Measurements from ENCODE around the gene SLC2A4RG. TPM values are rescaled to one million over a fixed set of nuclear protein-coding genes. Genes with fewer than 3 reads are reported as not detected.
"Not testable (repeated sequence)": the region's sequence is repeated elsewhere in the genome, so short reads cannot be mapped to it uniquely, and the experiment has no call there.

Gene SLC2A4RG
- total RNA-seq, 1 donor from 2014 or later = 62.0 TPM

DNA sequence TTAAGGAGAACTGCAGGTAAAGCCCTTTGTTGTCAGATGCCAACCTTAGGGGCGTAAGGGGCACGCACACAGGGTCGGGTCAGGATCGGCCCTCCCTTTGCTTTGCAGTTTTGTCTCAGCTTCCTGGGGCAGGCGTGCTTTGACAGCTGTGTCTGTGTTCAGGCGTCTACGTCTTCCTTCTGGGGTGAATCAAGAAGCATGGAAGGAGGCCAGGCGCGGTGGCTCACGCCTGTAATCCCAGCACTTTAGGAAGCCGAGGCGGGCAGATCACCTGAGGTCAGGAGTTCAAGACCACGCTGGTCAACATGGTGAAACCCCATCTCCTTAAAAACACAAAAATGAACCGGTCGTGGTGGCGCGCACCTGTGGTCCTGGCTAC lies 30.4 kb upstream of the SLC2A4RG start:
- no peak for DNase-seq (ENCODE audit: low spot score)

DNA sequence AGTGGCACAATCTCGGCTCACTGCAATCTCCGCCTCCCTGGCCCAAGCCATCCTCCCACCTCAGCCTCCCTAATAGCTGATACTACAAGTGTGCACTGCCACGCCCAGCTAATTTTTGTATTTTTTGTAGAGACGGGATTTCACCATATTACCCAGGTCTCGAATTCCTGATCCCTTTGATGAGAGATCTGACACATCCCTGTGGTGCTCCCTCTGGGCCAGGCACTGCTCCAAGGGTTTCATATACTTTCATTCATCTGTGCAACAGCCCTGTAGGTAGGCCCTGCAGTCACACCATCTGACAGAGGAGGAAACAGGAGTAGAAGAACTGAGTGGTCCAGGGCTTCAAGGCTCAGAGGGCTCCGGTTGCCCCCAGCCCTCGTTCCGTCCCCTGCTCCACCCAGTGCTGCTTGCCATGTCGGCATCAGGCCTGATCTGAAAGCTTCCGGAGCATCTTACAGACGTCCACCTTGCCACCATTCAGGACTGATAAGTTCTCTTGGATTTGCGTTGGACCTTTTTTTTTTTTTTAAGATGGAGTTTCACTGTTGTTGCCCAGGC lies 28.4 kb upstream of the SLC2A4RG start:
- DNase-seq (ENCODE audit: low spot score) = no peak

DNA sequence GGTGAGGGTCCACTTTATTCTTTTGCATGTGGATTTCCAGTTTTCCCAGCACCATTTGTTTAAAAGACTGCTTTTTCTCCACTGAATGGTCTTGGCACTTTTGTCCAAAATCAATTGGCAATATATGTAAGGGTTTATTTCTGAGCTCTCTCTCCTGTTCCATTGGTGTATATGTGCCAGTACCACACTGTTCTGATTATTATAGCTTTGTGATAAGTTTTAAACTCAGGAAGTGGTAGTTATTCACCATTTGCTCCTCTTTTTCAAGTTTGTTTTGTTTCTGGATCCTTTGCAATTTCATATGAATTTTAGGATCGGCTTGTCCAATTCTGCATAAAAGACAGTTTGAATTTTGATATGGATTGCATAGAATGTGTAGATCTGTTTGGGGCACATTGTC lies 27.4 kb upstream of the SLC2A4RG start:
- DNase-seq (ENCODE audit: low spot score) = no peak

DNA sequence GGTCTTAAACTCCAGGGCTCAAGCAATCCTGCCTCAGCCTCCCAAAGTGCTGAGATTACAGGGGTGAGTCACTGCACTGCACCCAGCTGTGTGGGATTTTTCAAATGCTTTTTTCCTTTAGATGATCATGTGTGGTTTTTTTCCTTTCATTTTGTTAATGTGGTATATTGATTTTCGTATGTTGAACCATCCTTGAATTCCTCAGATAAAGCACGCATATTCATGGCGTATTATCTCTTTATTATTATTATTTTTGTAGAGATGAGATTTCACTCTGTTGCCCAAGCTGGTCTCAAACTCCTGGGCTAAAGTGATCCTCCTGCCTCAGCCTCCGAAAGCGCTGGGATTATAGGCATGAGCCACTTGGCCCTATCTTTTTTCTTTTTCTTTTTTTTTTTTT lies 24.7 kb upstream of the SLC2A4RG start:
- DNase-seq (ENCODE audit: low spot score) = no peak

DNA sequence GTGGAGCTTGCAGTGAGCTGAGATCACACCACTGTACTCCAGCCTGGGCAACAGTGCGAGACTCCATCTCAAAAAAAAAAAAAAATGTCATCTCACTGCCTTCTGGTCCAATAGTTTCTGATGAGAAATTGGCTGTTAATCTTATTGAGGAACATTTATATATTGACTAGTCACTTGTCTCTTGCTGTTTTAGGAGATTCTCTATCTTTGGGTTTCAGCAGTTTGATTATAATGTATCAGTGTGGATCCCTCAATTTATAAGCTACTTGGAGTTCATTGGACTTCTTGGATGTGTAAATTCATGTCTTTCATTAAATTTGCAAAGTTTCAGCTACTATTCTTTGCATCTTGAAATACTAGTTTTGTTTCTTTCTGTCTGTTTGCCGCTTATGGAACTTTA lies 20.6 kb upstream of the SLC2A4RG start:
- DNase-seq (ENCODE audit: low spot score) = no peak

DNA sequence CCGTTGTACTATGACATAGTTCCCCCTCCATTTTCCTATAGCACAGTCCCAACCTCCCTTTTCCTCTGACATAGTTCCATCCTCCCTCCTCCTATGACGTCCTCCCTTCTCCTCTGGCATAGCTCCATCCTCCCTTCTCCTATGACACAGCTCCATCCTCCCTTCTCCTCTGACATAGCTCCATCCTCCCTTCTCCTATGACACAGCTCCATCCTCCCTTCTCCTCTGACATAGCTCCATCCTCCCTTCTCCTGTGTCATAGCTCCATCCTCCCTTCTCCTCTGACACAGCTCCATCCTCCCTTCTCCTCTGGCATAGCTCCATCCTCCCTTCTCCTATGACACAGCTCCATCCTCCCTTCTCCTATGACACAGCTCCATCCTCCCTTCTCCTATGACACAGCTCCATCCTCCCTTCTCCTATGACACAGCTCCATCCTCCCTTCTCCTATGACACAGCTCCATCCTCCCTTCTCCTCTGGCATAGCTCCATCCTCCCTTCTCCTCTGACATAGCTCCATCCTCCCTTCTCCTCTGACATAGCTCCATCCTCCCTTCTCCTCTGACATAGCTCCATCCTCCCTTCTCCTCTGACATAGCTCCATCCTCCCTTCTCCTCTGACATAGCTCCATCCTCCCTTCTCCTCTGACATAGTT lies 16.5 kb upstream of the SLC2A4RG start:
- DNase-seq (ENCODE audit: low spot score) = not testable (repeated sequence)

DNA sequence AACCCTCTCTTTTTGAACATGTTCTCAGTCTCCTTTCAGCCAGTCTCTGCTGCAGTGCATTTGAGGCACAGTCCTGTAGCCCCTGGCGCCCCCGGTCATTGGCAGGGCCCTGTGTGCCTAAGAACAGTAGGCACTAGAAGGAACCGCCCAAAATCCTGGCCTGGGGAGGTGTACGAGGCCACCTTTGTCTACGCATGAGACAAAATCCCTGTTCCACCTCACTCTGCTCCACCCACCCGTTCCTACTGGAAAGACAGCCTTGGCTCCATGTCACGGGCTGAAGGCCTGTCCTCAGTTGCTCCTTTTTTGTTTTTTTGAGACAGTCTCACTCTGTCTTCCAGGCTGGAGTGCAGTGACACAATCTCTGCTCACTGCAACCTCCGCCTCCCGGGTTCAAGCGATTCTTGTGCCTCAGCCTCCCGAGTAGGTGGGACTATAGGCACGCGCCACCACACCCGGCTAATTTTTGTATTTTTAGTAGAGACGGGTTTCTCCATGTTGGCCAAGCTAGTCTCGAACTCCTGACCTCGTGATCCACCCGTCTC lies 9.3 kb upstream of the SLC2A4RG start:
- DNase-seq (ENCODE audit: low spot score) = not testable (repeated sequence)

DNA sequence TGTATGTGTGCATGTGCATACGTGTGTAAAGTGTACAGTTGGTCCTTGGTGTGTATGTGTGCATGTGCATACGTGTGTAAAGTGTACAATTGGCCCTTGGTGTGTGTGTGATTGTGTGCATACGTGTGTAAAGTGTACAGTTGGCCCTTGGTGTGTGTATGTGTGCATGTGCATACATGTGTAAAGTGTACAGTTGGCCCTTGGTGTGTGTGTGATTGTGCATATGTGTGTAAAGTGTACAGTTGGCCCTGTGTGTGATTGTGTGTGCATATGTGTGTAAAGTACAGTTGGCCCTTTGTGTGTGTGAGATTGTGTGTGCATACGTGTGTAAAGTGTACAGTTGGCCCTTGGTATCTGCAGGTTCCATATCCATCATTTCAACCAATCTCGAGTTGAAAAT lies 8.2 kb upstream of the SLC2A4RG start:
- DNase-seq (ENCODE audit: low spot score) = no peak

DNA sequence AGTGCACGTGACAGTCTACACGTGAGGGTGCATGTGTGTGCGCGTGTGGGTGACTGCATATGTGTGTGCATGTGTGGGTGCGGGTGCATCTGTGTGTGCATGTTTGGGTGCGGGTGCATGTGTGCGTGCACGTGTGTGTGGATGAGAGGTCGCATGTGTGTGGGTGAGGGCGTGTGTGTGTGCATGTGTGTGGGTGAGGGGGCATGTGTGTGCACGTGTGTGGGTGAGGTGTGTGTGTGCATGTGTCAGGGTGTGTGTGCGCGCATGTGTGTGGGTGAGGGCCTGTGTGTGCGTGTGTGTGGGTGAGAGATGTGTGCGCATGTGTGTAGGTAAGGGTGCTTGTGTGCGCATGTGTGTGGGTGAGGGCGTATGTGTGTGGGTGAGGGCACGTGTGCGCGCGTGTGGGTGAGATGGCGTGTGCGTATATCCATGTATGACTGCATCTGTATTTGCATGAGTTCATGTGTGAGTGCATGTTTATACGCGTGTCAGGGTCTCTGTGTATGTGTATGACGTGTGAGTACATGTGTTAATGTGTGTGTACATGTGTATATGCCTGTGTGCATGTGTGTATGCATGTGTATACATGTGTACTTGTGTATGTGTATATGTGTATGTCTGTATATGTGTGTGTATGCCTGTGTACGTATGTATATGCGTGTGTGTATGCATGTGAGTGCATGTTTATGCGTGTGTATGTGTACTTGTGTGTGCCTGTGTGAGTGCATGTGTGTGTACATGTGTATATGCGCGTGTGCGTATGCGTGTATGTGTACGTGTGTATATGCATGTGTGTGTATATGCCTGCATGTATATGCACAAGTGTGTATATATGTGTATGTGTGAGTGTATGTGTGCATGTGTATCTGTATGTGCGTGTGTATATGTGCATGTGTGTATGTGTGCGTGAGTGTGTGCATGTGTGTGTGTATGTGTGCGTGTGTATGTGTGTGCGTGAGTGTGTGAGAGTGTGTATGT lies 7.2 kb upstream of the SLC2A4RG start:
- no peak for DNase-seq (ENCODE audit: low spot score)

DNA sequence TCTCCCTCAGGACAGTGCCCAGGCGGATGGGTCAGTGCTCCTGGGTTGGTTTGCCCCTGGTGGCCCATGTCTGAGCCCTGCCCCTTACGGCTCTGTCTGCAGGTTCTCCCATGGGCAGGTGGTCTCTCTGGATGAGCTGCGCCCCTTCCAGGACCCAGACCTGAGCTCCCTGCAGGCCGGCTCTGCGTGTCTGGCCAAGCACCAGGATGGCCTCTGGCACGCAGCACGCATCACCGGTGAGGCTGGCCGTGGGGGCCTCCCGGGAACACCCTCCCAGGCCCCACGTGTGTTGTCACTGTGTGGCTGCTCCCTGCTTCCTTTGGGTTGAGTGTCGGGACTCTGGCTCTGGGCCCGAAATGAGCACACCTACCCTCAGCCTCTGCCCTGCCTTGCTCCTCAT lies 6.5 kb upstream of the SLC2A4RG start:
- no peak for DNase-seq (ENCODE audit: low spot score)

DNA sequence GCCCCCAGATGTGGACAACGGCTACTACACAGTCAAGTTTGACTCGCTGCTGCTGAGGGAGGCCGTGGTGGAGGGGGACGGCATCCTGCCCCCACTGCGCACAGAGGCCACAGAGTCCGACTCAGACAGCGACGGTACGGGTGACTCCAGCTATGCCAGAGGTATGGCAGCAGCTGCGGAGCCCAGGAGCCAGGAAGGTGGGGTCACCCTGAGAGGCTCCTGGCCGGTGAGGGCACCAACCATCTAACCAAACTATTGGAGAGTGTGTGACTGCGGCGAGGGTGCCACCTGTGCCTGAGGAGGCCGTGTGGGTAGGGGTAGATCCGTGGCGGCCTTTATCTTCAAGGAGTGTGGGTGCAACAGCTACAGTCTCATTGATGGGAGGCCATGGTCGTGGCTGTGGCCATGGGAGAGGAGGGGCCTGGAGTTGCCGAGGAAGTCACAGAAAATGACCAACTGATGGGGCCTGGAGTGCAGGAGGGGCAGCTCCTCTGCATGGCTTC lies 5.9 kb upstream of the SLC2A4RG start:
- no peak for DNase-seq (ENCODE audit: low spot score)

DNA sequence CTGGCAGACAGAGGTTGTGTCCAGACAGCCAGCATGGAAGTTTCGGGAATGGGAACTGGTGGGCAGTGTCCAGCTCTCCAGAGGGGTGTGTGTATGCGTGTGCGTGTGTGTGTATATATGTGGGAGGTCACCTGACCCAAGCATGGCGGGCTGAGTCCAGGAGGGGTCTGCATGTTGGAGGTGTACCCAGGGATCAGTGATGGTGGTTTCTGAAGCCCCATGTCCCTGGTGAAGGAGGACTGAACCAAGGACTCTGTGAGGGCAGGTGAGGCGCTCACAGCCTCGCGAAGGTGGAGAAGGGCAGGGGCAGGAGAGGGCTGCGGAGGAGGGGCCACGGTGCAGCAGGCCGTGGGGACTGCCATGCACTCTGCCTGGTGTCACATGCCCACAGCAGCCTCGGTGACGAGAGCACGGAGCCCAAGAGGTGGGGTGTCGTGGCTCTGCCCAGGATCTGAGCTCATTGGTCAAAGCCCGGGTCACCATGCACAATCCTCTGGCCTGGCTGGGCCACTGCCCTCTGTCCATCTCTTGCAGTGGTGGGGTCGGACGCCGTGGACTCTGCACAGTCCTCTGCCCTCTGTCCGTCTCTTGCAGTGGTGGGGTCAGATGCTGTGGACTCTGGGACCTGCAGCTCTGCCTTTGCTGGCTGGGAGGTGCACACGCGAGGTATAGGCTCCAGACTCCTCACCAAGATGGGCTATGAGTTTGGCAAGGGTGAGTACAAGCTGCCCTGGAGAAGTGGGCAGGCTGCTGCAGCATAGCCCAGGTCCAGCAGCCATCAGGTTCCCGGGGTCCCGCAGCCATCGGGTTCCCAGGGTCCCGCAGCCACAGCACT lies 5.2 kb upstream of the SLC2A4RG start:
- DNase-seq (ENCODE audit: low spot score) = no peak

DNA sequence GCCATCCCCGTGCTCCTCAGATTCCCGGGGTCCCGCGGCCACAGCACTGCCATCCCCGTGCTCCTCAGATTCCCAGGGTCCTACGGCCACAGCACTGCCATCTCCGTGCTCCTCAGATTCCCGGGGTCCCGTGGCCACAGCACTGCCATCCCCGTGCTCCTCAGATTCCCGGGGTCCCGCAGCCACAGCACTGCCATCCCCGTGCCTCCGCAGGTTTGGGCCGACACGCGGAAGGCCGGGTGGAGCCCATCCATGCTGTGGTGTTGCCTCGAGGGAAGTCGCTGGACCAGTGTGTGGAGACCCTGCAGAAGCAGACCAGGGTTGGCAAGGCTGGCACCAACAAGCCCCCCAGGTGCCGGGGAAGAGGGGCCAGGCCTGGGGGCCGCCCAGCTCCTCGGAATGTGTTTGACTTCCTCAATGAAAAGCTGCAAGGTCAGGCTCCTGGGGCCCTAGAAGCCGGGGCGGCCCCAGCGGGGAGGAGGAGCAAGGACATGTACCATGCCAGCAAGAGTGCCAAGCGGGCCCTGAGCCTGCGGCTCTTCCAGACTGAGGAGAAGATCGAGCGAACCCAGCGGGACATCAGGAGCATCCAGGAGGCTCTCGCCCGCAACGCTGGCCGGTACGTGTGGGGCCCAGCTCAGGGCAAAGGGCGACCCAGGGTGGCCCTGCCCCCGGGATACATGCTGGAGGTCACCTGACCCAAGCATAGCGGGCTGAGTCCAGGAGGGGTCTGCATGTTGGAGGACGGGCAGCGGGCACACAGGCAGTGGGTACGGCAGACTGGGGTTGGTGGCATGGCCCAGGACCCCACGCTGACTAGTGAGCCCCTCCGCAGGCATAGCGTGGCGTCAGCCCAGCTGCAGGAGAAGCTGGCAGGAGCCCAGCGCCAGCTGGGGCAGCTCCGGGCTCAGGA lies 4.4 kb upstream of the SLC2A4RG start:
- no peak for DNase-seq (ENCODE audit: low spot score)

DNA sequence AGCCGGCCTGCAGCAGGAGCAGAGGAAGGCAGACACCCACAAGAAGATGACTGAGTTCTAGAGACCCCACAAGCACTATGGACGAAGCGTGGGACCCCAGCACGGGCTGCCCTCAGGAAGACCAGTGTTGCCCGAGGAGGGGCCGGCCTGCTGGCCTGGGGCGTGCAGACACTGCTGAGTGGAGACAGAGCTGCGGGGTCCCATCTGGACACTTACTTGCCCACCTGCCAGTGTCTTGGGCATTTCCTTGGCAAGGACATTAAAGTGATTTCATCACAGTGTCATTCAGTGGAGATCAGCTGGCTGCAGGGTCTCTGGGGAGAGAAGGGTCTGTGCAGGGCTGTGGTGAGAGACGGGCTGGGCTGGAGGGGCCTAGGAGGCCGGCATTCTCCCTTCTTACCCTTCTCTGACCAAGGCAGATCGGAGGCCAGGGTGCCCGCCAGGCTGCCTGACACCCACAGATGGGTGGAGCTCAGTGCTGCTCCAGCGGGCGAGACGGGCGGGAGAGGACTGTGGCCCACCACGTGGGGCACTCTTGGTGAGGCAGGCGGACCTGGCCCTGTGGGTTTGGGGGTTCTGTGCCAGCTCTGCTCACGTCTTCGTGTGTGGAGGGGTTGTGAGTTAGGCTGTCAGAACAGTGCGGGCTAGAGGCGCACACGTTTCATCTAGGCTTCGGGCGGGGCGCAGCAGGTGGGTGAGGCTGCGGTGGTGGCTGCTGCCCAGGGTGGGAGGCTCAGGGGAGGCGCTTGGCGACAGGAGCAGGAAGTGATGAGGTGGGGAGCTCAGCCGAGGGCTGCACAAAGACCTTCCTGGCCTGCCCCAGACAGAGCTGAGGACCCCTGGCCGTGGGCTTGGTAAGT lies 3.5 kb upstream of the SLC2A4RG start, which contains the start of gene LIME1:
TSS of gene LIME1 (plus strand) at position 806 of the 860 bp plus-strand sequence. CDS start 886 bp downstream, outside the sequence.
- DNase-seq (ENCODE audit: low spot score) = no peak

DNA sequence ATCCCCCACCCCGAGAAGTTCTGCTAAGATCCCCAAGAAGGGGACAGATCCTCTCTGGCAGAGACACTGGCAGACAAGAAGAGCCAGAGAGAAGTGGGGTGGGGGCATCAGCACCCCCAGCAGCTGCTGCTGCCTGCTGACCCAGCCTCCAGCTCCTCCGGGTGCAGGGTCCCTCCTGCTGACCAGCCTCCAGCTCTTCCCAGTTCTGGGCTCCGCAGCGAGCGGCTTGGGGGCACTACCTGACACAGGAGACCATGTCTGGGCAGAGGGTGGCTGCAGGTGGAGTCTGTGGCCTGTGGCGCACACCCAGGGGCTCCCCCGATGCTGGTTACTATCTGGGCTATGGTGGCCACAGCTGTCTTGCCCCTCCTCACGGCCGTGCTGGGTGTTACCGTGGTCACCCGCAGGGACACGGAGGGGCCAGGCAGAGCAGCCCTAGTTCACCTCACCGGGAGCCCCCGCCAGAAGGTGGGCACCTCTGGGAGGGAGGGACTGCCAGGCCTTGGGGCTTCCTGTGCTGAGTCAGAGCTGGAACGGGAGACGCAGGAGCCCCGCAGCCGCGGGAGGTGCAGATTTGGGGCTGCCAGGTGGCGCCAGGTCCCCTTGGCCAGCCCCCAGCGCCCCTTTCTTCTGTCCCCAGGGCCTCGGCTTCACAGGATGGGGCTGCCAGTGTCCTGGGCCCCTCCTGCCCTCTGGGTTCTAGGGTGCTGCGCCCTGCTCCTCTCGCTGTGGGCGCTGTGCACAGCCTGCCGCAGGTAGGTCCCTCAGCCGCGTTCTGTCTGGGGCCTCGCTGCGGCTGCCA lies 2.5 kb upstream of the SLC2A4RG start:
- no peak for DNase-seq (ENCODE audit: low spot score)

DNA sequence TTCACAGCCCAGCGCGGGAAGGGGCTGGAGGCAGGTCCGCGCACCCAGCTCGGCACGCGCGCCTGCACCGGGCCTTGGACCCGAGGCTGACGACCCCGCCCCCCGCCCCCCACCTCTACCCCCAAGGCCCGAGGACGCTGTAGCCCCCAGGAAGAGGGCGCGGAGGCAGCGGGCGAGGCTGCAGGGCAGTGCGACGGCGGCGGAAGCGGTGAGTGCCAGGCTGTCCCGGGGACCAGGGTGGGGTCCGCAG lies 2.0 kb upstream of the SLC2A4RG start:
- no peak for DNase-seq (ENCODE audit: low spot score)

DNA sequence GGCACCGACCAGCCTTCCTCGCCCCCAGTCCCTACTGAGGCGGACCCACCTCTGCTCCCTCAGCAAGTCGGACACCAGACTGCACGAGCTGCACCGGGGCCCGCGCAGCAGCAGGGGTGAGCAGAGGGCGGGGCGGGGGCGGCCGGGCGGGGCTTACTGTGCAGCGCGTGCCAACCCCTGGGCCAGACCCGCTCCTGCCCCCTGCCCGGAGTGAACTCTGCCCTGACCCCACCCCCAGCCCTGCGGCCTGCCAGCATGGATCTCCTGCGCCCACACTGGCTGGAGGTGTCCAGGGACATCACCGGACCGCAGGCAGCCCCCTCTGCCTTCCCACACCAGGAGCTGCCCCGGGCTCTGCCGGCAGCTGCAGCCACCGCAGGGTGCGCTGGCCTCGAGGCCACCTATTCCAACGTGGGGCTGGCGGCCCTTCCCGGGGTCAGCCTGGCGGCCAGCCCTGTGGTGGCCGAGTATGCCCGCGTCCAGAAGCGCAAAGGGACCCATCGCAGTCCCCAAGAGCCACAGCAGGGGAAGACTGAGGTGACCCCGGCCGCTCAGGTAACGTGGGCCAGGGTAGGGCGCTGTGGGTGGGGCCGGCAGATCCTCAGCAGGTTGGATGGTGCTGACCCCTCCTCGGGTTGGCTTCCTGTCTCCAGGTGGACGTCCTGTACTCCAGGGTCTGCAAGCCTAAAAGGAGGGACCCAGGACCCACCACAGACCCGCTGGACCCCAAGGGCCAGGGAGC lies 1.5 kb upstream of the SLC2A4RG start:
- no peak for DNase-seq (ENCODE audit: low spot score)
